Measurements from ENCODE around the gene GNGT1.

Gene GNGT1

DNA sequence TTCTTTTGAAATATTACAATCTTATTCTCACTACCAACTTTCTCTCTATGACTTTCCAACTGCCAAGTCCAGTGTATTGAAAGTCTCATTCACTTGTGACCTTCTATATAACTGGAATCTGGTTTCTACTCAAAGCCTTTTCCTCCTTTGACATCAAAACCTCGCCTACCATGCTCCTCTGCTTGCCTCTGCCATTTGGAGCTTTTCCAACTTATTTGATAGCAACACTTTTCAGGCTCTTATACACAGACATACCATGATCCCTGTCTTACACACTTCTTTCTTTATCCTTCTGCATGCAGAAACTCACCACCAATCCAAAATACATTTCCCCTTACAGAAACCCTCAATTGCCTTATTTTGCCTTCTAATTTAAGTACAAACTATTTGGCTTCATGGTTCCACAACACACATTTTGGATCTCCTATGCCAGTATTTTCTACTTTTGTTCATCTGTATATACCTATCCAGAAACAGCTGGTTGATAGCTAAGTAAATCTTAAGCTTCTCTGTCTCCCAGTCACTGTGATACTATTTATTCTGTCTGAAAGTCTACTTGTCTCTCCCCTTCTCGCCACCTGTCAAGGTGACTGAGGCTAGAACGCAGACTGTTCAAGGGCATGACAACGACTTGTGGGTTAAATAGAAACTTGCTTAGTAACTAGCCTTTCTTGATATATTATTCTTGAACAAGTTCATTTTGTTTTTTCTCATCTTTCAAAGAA lies 37.6 kb downstream of the GNGT1 start:
- no peak for DNase-seq

DNA sequence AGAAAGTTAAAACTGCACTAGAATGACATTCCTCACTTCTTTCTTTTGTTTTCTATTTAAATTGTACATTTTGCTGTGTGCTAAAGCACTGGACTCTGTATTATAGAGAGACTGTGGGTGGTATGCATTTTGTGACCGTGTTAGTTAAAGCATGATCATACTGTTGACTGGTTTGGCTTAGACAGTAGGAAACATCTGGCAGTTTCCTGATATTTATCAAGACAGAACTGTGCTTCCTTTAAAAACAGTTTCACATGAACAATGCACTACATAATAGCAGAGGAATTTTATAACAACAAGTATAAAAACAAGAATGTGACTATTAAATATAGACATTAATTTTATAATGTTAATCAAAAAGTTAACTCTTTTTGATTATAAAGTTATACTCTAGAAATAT lies 38.3 kb downstream of the GNGT1 start:
- DNase-seq, result no peak

DNA sequence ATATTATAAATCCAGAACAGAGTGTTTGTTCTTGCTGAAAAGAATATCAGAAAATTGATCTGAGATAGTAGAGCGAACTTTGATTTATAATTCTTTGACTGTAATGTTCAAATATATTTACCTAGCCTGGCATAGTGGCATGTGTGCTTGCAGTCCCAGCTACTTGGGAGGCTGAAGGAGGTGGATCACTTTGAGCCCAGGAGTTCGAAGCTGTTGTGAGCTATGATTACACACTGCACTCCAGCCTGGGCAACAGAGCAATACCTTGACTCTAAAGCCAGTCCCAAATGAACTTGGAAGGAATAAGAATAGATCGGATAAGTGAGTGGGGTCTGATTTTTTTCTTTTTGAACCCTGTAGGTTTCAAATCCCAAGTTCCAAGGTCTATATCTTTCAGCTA lies 38.7 kb downstream of the GNGT1 start:
- no peak for DNase-seq

DNA sequence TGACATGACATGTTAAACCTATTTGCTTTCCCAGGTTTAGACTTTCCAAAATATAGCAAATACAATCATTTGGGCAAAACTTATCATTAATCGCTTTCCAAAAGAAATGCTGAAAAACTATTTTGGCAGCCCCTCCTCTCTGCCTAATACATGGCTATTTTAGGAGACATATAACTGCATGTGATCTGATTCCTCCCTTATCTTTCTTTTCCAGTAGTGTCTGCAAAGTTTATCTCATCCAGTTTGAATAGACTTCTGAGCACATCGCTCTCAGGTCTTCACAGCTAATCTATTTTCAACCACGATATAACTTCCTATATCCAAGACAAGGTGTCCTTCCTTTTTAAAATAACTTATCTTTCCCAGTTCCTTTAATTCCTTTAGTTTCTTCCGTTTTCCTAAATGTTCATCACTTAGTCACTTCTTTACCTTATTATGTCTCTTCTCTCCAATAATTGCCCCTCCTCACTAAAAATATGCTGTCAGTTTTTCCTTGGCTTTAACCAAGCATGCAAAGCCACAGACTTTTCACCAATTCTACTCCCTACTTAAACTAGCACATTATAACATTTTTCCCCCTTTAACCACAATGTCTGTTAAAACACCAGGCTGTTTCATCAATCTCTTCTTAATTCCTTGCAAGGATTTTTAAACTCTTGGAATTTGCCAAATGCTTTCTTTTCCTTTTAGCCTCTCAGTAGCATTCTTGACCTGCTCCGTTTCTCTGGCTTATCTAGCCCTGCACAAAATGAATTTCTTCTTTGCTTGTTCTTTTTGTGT lies 39.6 kb downstream of the GNGT1 start:
- no peak for DNase-seq

DNA sequence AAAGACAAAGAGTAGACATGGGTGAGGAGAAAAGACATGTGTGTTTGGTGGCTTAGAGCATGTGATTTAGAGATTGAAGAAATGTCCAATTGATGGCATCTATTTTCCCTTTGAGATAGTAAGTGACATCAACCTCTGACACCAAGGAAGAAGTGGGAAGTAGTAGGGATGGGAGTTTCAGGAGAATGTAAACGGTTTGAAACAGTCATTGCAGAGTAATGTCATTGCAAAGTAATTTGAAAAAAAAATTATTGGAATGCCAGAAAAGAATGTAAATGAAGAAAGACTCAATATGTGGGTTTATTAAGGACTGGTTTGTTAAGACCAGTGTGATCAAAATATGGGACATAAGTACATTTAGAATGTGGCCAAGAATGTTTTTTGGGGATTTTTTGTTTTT lies 41.7 kb downstream of the GNGT1 start:
- DNase-seq, result no peak

DNA sequence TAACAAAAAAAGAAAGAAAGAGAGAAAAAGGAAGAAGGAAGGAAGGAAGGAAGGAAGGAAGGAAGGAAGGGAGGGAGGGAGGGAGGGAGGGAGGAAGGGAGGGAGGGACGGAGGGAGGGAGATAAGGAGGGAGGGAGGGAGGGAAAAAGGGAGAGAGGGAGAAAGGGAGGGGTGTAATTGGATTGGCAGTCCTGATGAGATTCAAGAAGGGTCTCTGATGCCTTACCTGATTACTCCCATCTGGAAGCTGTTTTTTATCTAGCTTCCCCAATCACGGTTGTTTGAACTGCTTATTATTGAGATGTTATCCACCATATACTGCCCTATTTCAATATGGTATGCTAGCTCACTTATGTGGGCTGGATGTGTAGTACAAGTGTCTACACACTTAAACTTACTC lies 42.5 kb downstream of the GNGT1 start:
- no peak for DNase-seq

DNA sequence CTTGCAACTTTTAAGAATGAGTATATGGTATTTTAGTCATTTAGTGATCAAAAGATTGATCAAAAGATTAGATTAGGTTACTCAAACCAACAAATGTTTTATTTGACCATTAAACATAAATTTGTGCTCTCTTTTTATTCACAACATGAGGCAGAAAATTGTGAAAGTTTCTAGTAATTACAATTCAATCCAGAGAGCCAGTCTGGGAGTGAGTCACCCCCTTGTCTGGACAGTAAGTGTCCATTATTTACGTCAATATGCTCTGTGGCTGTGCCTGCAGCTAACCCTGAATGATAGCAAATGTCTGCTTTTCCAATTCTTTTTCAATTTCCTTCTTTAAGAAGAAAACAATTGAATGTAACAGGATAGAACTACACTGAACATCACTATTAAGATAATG lies 43.1 kb downstream of the GNGT1 start:
- DNase-seq, result no peak

DNA sequence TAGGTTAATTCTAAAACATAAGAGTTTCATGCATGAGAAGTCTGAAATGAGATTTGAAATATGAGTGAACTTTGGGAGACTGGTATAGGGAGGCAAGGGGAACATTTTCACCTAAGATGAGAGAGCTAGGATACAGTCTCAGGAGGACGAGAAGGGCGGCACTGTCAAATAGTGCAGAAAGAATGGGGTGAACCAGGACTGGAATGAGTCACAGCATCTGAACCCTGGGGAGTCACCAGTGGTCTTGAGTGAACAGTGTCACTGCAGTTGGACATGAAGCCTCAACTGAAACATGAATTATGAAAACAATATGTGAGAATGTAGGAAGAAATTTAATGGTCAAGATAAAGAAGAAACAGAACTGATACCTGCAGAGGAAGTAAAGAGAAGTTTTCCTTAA lies 48.9 kb downstream of the GNGT1 start:
- no peak for DNase-seq

DNA sequence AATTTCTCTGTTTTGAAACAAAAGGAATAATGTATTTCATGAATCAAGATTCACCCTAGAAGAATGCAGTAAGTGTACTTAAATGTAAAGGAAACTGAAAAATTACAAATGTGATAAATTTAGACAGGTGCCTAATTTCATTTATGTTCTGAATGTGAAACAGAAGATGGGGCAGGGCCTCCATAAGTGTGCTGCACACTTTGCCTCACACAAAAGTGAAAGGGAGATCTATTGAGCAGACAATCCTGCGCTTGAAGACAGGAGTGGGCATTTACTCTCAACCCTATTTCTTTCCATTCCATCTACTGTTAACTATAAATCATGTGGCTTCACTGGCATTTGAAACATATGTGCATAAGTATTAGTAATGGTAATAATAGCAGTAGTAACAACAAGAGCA lies 51.4 kb downstream of the GNGT1 start:
- DNase-seq, result no peak

DNA sequence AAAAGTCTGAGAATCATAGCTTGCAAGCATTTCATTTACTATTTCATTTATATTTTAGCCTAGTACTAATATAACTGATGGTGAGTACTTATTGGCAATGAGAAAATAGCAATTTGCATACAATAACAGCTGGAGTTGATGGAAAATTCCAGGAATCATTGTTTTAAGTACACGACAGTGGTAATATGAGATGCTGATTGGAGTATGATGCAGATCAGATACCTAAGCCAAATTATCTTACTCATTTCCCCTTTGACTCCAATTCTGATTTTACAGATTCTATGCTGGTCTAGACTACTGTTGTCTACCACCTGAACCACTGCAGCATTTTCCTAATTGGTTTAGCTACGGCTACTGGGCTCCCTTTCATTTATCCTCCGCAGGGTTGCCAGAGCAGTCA lies 51.8 kb downstream of the GNGT1 start:
- no peak for DNase-seq

DNA sequence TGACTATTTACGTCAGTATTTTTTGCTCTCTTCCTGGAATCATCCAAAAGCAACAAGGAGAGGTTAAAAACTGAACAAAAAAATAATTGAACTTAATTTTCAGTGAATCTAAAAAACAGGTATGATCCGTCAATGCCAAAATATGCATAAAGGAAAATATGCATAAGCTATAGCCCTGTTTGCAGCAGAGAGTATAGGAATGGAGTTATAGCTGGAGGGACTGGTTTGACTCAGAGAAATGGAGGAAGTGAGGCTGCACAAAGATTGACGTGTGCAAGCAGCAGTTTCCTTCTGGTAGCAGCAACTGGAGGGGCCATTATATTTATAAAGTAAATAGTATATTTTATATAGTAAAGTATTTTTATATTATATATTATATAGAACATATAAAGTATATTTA lies 52.3 kb downstream of the GNGT1 start:
- DNase-seq, result no peak

Measured in NCI-H510A treated with DMSO at 0.1 percent for 48 hours (cell line).